PC-9 (cell line): ENCODE results near the gene GSK3B. TPM values are rescaled to one million over a fixed set of nuclear protein-coding genes. Genes with fewer than 3 reads are reported as not detected.

Experiments used
- BruUV-seq: library from RNA; stranded (reverse); fragments of 400-500 nt; replicated peaks from 2 replicates; lab custom pipeline; 2021; lab: Mats Ljungman, UMichigan
- CTCF ChIA-PET: fragments of 300-600 bp; sonication (Branson Sonifier 250); formaldehyde crosslinking; loops from one replicate; lab custom pipeline; 2022; ENCODE audit warnings: antibody characterized with exemption; lab: Charles Lee
- POLR2A ChIA-PET: fragments of 300-600 bp; sonication (Branson Sonifier 250); formaldehyde crosslinking; loops from one replicate; lab custom pipeline; 2022; ENCODE audit warnings: antibody characterized with exemption; ENCODE audit not compliant: unreplicated experiment; lab: Charles Lee
- DNase-seq, 2 experiments: peaks; one replicate each; pipeline versions ENCODE4 v3.0.0 to v3.0.0-alpha.2; 2015 to 2022; ENCODE audit warnings: mixed read lengths in 1 of 2
- H2AFZ ChIP-seq: fragments of 200-600 bp; sonication (generic); 2 replicates; pipeline ENCODE4 v1.8.1; 2017; ENCODE audit warnings: antibody characterized with exemption
- H3F3A ChIP-seq: fragments of 200-600 bp; sonication (generic); 2 replicates; pipeline ENCODE4 v1.8.1; 2017; ENCODE audit warnings: antibody characterized with exemption, mild to moderate bottlenecking, low read depth; ENCODE audit not compliant: insufficient read depth
- H3K27ac ChIP-seq: fragments of 200-600 bp; sonication (generic); 2 replicates; pipeline ENCODE4 v1.6.1; 2016; ENCODE audit warnings: mixed run types
- H3K27me3 ChIP-seq: fragments of 200-600 bp; sonication (generic); 2 replicates; pipeline ENCODE4 v1.6.1; 2016; ENCODE audit warnings: low read depth, mixed run types; ENCODE audit not compliant: insufficient read depth
- H3K36me3 ChIP-seq: fragments of 200-600 bp; sonication (generic); 2 replicates; pipeline ENCODE4 v1.6.1; 2016; ENCODE audit warnings: low read depth, mixed run types
- H3K4me1 ChIP-seq: fragments of 200-600 bp; sonication (generic); replicated peaks from 2 replicates; pipeline ENCODE4 v1.6.1; 2016; ENCODE audit warnings: mixed run types; ENCODE audit not compliant: insufficient read depth
- H3K4me2 ChIP-seq: fragments of 200-600 bp; sonication (generic); 2 replicates; pipeline ENCODE4 v1.6.1; 2017; ENCODE audit warnings: mixed run types
- H3K4me3 ChIP-seq: fragments of 200-600 bp; sonication (generic); 2 replicates; pipeline ENCODE4 v1.6.1; 2016; ENCODE audit warnings: mixed run types
- H3K79me2 ChIP-seq: fragments of 200-600 bp; sonication (generic); 2 replicates; pipeline ENCODE4 v1.6.1; 2017; ENCODE audit warnings: low read depth, mixed run types
- H3K9me2 ChIP-seq: fragments of 200-600 bp; sonication (generic); 2 replicates; pipeline ENCODE4 v1.8.1; 2017; ENCODE audit warnings: mild to moderate bottlenecking; ENCODE audit not compliant: insufficient read depth
- H3K9me3 ChIP-seq: fragments of 200-600 bp; sonication (generic); 2 replicates; pipeline ENCODE4 v1.8.1; 2016; ENCODE audit warnings: low read depth; ENCODE audit not compliant: insufficient read depth
- H4K20me1 ChIP-seq: fragments of 200-600 bp; sonication (generic); 2 replicates; pipeline ENCODE4 v1.8.1; 2017; ENCODE audit not compliant: insufficient read depth
- EZH2 ChIP-seq: fragments of 200-600 bp; sonication (generic); IDR thresholded peaks from 2 replicates; pipeline ENCODE4 v1.8.0; 2017; ENCODE audit warnings: antibody characterized with exemption, low read depth
- intact Hi-C: fragments of 100-400 bp; cut with micrococcal nuclease; formaldehyde crosslinking; loops from one replicate; pipeline ENCODE4 v1.10.0; 2022; ENCODE audit not compliant: unreplicated experiment
- total RNA-seq: library from RNA; stranded (reverse); gene quantifications from 2 replicates; pipeline ENCODE4 v1.2.3, GENCODE V29; 2021
- TF ChIP-seq, protein P1 (sequence below): fragments of 200-600 bp; sonication (generic); conservative IDR thresholded peaks from 2 replicates; pipeline ENCODE4 v1.6.1; 2017; ENCODE audit warnings: mixed run types, antibody characterized with exemption, mild to moderate bottlenecking, moderate library complexity

Gene GSK3B
- total RNA-seq, 1 experiment from 2014 or later: 62.0 TPM

- TF ChIP-seq EZH2: no peak
- TF ChIP-seq, protein P1, sequence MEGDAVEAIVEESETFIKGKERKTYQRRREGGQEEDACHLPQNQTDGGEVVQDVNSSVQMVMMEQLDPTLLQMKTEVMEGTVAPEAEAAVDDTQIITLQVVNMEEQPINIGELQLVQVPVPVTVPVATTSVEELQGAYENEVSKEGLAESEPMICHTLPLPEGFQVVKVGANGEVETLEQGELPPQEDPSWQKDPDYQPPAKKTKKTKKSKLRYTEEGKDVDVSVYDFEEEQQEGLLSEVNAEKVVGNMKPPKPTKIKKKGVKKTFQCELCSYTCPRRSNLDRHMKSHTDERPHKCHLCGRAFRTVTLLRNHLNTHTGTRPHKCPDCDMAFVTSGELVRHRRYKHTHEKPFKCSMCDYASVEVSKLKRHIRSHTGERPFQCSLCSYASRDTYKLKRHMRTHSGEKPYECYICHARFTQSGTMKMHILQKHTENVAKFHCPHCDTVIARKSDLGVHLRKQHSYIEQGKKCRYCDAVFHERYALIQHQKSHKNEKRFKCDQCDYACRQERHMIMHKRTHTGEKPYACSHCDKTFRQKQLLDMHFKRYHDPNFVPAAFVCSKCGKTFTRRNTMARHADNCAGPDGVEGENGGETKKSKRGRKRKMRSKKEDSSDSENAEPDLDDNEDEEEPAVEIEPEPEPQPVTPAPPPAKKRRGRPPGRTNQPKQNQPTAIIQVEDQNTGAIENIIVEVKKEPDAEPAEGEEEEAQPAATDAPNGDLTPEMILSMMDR: no peak
- Histone ChIP-seq H3K27me3 (no peaks in the 10 kb centered on the region), H2AFZ (no peak overlapping the region), H3K9me2 (no peaks in the 10 kb centered on the region), H3K4me2 (no peak overlapping the region), H3K36me3 (no peaks in the 10 kb centered on the region), H3K79me2 (no peaks in the 10 kb centered on the region), H3K27ac (no peak overlapping the region), H3F3A (peaks cover 3% of the 10 kb centered on the region; the same call in 1 of the 2 replicates), H4K20me1 (no peaks in the 10 kb centered on the region), H3K4me3 (no peak overlapping the region), H3K9me3 (no peaks in the 10 kb centered on the region), H3K4me1 (no peaks in the 10 kb centered on the region)
- no TSS peak for BruUV-seq
- ChIA-PET CTCF (interaction anchor here (0.6 kb wide), 1 partner anchor 571 kb away, joined by 3 read pairs; no protein-coding TSS in a partner anchor), POLR2A (interaction anchor here (0.5 kb wide), 1 partner anchor 277 kb away, joined by 3 read pairs; no protein-coding TSS in a partner anchor)
- intact Hi-C loops: no loop called here
- DNase-seq: no peak
Observed at GRCh38 chr3:119818937-119819336, 275.3 kb downstream of the GSK3B start.

GRCh38 chr3:119817583-119818363 is 276.5 kb downstream of the GSK3B start:
- CTCF ChIA-PET: no interaction called here
- POLR2A ChIA-PET: no interaction called here
- Histone ChIP-seq H3K27me3 (no peaks in the 10 kb centered on the region), H3K9me3 (no peaks in the 10 kb centered on the region), H3F3A (peaks cover 3% of the 10 kb centered on the region; the same call in 1 of the 2 replicates), H3K4me3 (no peak overlapping the region), H3K4me1 (no peaks in the 10 kb centered on the region), H3K4me2 (no peak overlapping the region), H2AFZ (no peak overlapping the region), H3K79me2 (no peaks in the 10 kb centered on the region), H4K20me1 (no peaks in the 10 kb centered on the region), H3K27ac (no peak overlapping the region), H3K36me3 (no peaks in the 10 kb centered on the region), H3K9me2 (no peaks in the 10 kb centered on the region)
- BruUV-seq: no TSS peak
- intact Hi-C loops: no loop called here
- TF ChIP-seq, protein P1: no peak
- no peak for TF ChIP-seq EZH2
- no peak for DNase-seq

- Histone ChIP-seq H3K9me3 (no peaks in the 10 kb centered on the region), H3K36me3 (no peaks in the 10 kb centered on the region), H4K20me1 (no peaks in the 10 kb centered on the region), H3K27me3 (no peaks in the 10 kb centered on the region), H3K27ac (no peak overlapping the region), H3K4me3 (no peak overlapping the region), H3K79me2 (no peaks in the 10 kb centered on the region), H2AFZ (no peak overlapping the region), H3K4me1 (no peaks in the 10 kb centered on the region), H3F3A (peaks cover 3% of the 10 kb centered on the region; the same call in 1 of the 2 replicates), H3K4me2 (no peak overlapping the region), H3K9me2 (no peaks in the 10 kb centered on the region)
- BruUV-seq: no TSS peak
- intact Hi-C loops: no loop called here
- DNase-seq: no peak
- CTCF ChIA-PET: no interaction called here
- POLR2A ChIA-PET: no interaction called here
- TF ChIP-seq, protein P1: no peak
- TF ChIP-seq EZH2: no peak
Observed at GRCh38 chr3:119817071-119817470, 277.2 kb downstream of the GSK3B start.
